Osteoblast (primary cell): ENCODE results near the gene EMSY. TPM values are rescaled to one million over a fixed set of nuclear protein-coding genes. Genes with fewer than 3 reads are reported as not detected.
A peak's percentile ranks its signal among the peaks of the same experiment; 100 is the strongest.

ENCODE experiments used
- DNase-seq: peaks from one replicate; pipeline ENCODE4 v3.0.0; 2011; ENCODE audit warnings: low spot score, mixed read lengths; ENCODE audit not compliant: insufficient read length; ENCODE audit errors: missing footprints
- H2AFZ ChIP-seq: 2 replicates; pipeline ENCODE4 v1.6.0; 2011; ENCODE audit warnings: mild to moderate bottlenecking, low read length
- H3K27ac ChIP-seq: 2 replicates; pipeline ENCODE4 v1.5.1; 2011; ENCODE audit warnings: mild to moderate bottlenecking, low read depth, low read length, moderate library complexity
- H3K27me3 ChIP-seq: 2 replicates; pipeline ENCODE4 v1.6.0; 2012; ENCODE audit warnings: mild to moderate bottlenecking, control low read depth, inconsistent platforms, low read length, moderate library complexity; ENCODE audit not compliant: insufficient read depth
- H3K36me3 ChIP-seq: 2 replicates; pipeline ENCODE4 v1.5.1; 2011; ENCODE audit warnings: mild to moderate bottlenecking, low read length, control low read depth, moderate library complexity; ENCODE audit not compliant: insufficient read depth
- H3K4me1 ChIP-seq: 2 replicates; pipeline ENCODE4 v1.5.1; 2011; ENCODE audit warnings: mild to moderate bottlenecking, low read length, control low read depth, moderate library complexity; ENCODE audit not compliant: insufficient read depth
- H3K4me2 ChIP-seq: 2 replicates; pipeline ENCODE4 v1.6.0; 2011; ENCODE audit warnings: mild to moderate bottlenecking, low read length; ENCODE audit not compliant: insufficient read depth
- H3K4me3 ChIP-seq: fragments of 200-600 bp; sonication (generic); 3 replicates; pipeline ENCODE4 v1.5.1; 2012; ENCODE audit warnings: mild to moderate bottlenecking, low read length, inconsistent platforms; ENCODE audit not compliant: insufficient read depth
- H3K79me2 ChIP-seq: 2 replicates; pipeline ENCODE4 v1.6.0; 2012; ENCODE audit warnings: mild to moderate bottlenecking, low read length, control low read depth, inconsistent platforms; ENCODE audit not compliant: insufficient read depth
- H3K9me3 ChIP-seq: 2 replicates; pipeline ENCODE4 v1.5.1; 2011; ENCODE audit warnings: low read depth, low read length, control low read depth
- H4K20me1 ChIP-seq: 2 replicates; pipeline ENCODE4 v1.6.0; 2012; ENCODE audit warnings: mild to moderate bottlenecking, low read length, control low read depth; ENCODE audit not compliant: insufficient read depth
- CTCF ChIP-seq: IDR thresholded peaks from 2 replicates; pipeline ENCODE4 v1.5.1; 2011; ENCODE audit warnings: mild to moderate bottlenecking, low read depth, low read length, moderate library complexity; ENCODE audit errors: extremely low read depth
- total RNA-seq: library from RNA; depleted of rRNA; stranded (reverse); fragments of >200 nt; gene quantifications from 2 replicates; pipeline ENCODE4 v1.2.3, GENCODE V29; 2012

Gene EMSY
- total RNA-seq, 1 donor, result 17.4 TPM

GRCh38 chr11:76560219-76560618 lies 115.4 kb downstream of the EMSY start:
- Histone ChIP-seq H3K36me3 (no peaks in the 10 kb centered on the region), H3K9me3 (no peaks in the 10 kb centered on the region), H3K79me2 (no peaks in the 10 kb centered on the region), H2AFZ (no peak overlapping the region), H3K27me3 (no peaks in the 10 kb centered on the region), H3K4me1 (peaks cover 8% of the 10 kb centered on the region), H3K4me3 (no peak overlapping the region), H3K4me2 (peak overlapping the region; percentile 16), H3K27ac (no peak overlapping the region), H4K20me1 (no peaks in the 10 kb centered on the region)
- DNase-seq, result no peak
- no peak for TF ChIP-seq CTCF

GRCh38 chr11:76561245-76561644 lies 116.4 kb downstream of the EMSY start:
- Histone ChIP-seq H3K79me2 (no peaks in the 10 kb centered on the region), H3K4me3 (no peak overlapping the region), H3K27me3 (no peaks in the 10 kb centered on the region), H4K20me1 (no peaks in the 10 kb centered on the region), H3K36me3 (no peaks in the 10 kb centered on the region), H2AFZ (no peak overlapping the region), H3K27ac (no peak overlapping the region), H3K4me1 (peaks cover 8% of the 10 kb centered on the region), H3K4me2 (no peak overlapping the region), H3K9me3 (no peaks in the 10 kb centered on the region)
- DNase-seq, result no peak
- no peak for TF ChIP-seq CTCF

- Histone ChIP-seq H3K27ac (no peak overlapping the region), H2AFZ (no peak overlapping the region), H4K20me1 (no peaks in the 10 kb centered on the region), H3K4me2 (no peak overlapping the region), H3K27me3 (no peaks in the 10 kb centered on the region), H3K9me3 (no peaks in the 10 kb centered on the region), H3K36me3 (no peaks in the 10 kb centered on the region), H3K4me1 (peaks cover 8% of the 10 kb centered on the region), H3K4me3 (no peak overlapping the region), H3K79me2 (no peaks in the 10 kb centered on the region)
- no peak for DNase-seq
- TF ChIP-seq CTCF, result no peak
These were observed 117.7 kb downstream of the EMSY start for GRCh38 chr11:76562541-76562940.

GRCh38 chr11:76564364-76564763 lies 119.5 kb downstream of the EMSY start:
- Histone ChIP-seq H2AFZ (no peak overlapping the region), H3K9me3 (no peaks in the 10 kb centered on the region), H3K4me3 (no peak overlapping the region), H4K20me1 (no peaks in the 10 kb centered on the region), H3K4me2 (no peak overlapping the region), H3K4me1 (peaks cover 8% of the 10 kb centered on the region), H3K27me3 (no peaks in the 10 kb centered on the region), H3K27ac (no peak overlapping the region), H3K79me2 (no peaks in the 10 kb centered on the region), H3K36me3 (no peaks in the 10 kb centered on the region)
- no peak for TF ChIP-seq CTCF
- DNase-seq, result no peak
